Embryonic facial prominence (tissue), 1 donor: Measurements from ENCODE around the gene TIE1.

ENCODE experiments used
- DNase-seq: peaks from one replicate; pipeline ENCODE4 v3.0.0-alpha.2; 2016; ENCODE audit errors: extremely low spot score

The TIE1 gene

GRCh38 chr1:43274125-43274803 is 26.5 kb upstream of the TIE1 start:
- no peak for DNase-seq

- DNase-seq = no peak
Measured at GRCh38 chr1:43274804-43275180, 26.0 kb upstream of the TIE1 start.

- no peak for DNase-seq
Measured at GRCh38 chr1:43275826-43276620, 24.8 kb upstream of the TIE1 start.

GRCh38 chr1:43276673-43277072 is 24.1 kb upstream of the TIE1 start:
- no peak for DNase-seq

GRCh38 chr1:43277116-43277876 is 23.5 kb upstream of the TIE1 start:
- no peak for DNase-seq

- no peak for DNase-seq
Measured at GRCh38 chr1:43279161-43279560, 21.6 kb upstream of the TIE1 start.

GRCh38 chr1:43279666-43280065 is 21.1 kb upstream of the TIE1 start:
- no peak for DNase-seq

GRCh38 chr1:43280692-43281091 is 20.1 kb upstream of the TIE1 start:
- DNase-seq = no peak

- no peak for DNase-seq
Measured at GRCh38 chr1:43282220-43283195, 18.3 kb upstream of the TIE1 start.

- no peak for DNase-seq
Measured at GRCh38 chr1:43284065-43284464, 16.7 kb upstream of the TIE1 start.

- no peak for DNase-seq
Measured at GRCh38 chr1:43284546-43285110, 16.2 kb upstream of the TIE1 start.

- no peak for DNase-seq
Measured at GRCh38 chr1:43285269-43285990, 15.4 kb upstream of the TIE1 start, which contains the start of gene C1orf210. TSS of gene C1orf210 (minus strand) at chr1:43285581. CDS start at chr1:43283270, 2,311 bp downstream.

GRCh38 chr1:43286115-43286514 is 14.7 kb upstream of the TIE1 start:
- DNase-seq = no peak

- no peak for DNase-seq
Measured at GRCh38 chr1:43286533-43286932, 14.2 kb upstream of the TIE1 start.

GRCh38 chr1:43288058-43288784 is 12.6 kb upstream of the TIE1 start:
- no peak for DNase-seq

GRCh38 chr1:43288785-43289706 is 11.7 kb upstream of the TIE1 start:
- DNase-seq = no peak

GRCh38 chr1:43292216-43292615 is 8.6 kb upstream of the TIE1 start:
- no peak for DNase-seq

- no peak for DNase-seq
Measured at GRCh38 chr1:43292679-43293078, 8.1 kb upstream of the TIE1 start.

GRCh38 chr1:43293176-43293575 is 7.6 kb upstream of the TIE1 start:
- DNase-seq = no peak
